CD4-positive, alpha-beta T cell treated with Interleukin-1 beta for 1 hour (primary cell): ENCODE results near the gene SPECC1.
"Not testable (repeated sequence)": the region's sequence is repeated elsewhere in the genome, so short reads cannot be mapped to it uniquely, and the experiment has no call there.

Experiments used
- DNase-seq, 2 donors: peaks; one replicate each; pipeline ENCODE4 v3.0.0-alpha.2; 2020 to 2022

The SPECC1 gene

GRCh38 chr17:20280851-20281250 is 271.7 kb downstream of the SPECC1 start:
- no peak for DNase-seq

GRCh38 chr17:20281860-20282259 is 272.7 kb downstream of the SPECC1 start:
- DNase-seq: peak in 1 of 2 donors; percentile 44

GRCh38 chr17:20282526-20283308 is 273.6 kb downstream of the SPECC1 start:
- no peak for DNase-seq

DNA sequence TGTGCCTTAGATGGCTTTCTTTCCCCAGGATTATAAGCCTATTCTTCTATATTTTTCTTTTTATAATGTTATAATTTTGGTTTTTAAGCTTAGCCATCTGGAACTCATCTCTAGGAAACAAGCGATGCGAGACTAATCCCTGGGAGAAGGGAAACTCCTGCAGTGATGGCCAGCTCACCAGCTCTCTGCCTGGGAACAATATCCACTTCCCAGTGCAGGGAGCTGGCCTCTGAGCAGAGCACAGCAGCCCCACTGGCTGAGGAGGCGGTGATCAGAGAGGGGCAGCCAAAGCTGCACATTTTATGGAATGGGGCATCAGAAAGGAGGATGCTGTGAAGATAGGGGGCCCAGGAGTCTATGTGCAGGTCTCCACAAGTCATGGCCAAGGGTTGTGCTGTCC is 274.9 kb downstream of the SPECC1 start:
- DNase-seq: no peak

DNA sequence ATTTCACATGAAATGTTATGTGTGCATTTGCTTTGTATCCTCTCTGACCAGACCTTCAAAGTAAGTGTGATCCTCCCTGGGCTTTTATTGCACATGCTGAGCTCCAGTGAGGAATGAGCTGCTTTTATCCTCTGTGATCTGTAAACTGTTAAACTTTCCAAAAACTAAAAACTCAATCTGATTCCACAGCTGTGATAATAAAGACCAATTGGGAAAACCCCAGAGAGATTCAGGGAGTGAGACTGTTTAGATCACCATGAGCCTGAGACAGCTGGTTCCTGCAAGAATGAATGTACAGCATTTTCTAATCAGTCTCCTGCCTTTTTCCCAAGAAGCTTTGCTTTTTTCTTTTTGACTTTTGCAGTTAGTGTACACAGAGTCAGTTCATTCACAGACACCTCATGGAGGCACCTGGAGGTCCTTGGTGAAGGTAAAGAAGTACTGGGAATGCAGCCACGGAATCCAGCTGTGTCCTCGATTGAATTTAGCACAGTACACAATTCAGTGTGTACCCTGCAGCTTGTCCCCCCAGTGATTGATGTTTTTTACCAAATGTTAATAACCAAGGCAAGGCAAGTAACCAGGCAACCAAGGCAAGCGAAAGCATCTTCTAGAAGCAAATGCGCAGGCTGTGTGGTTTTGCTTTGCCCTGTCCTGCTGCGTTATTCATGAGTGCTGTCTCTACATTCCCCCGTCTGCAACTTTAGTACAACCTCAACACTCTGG is 275.6 kb downstream of the SPECC1 start:
- DNase-seq: no peak

GRCh38 chr17:20289984-20290383 is 280.8 kb downstream of the SPECC1 start:
- DNase-seq: no peak

DNA sequence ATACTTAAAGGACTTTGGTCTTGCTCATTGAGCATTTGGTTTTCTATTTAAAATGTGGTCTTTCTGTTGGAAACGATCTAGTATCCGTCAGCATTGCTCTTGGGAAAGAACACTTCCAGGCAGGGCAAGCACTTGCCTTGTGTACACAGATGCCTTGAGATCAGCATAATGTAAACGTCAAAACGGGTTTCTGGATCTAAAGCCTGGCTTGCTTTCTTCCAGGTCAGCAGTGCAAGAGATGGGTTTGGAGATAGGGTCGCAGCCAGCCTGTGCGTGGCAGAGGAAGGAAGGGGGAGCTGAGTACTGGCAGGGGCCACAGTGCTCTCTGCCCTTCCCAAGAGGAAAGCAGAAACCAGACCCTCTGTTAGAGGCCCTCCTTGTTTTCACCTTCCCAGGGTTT is 282.7 kb downstream of the SPECC1 start:
- DNase-seq: no peak

GRCh38 chr17:20293501-20293900 is 284.3 kb downstream of the SPECC1 start:
- DNase-seq: no peak

GRCh38 chr17:20294120-20294519 is 285.0 kb downstream of the SPECC1 start:
- DNase-seq: no peak

DNA sequence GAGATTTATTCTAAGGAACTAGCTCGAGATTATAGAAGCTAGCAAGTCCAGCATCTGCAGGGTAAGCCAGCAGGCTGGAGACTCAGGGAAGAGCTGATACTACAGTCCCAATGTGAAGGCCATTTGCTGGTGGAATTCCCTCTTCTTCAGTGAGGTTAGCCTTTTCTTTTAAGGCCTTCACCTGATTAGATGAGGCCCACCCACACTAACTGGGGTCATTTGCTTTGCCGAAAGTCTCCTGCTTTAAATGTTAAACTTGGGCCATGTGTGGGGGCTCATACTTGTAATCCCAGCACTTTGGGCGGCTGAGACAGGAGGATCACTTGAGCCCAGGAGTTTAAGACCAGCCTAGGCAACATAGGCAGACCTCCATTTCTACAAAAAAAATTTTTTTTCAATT is 289.9 kb downstream of the SPECC1 start:
- DNase-seq: no peak

DNA sequence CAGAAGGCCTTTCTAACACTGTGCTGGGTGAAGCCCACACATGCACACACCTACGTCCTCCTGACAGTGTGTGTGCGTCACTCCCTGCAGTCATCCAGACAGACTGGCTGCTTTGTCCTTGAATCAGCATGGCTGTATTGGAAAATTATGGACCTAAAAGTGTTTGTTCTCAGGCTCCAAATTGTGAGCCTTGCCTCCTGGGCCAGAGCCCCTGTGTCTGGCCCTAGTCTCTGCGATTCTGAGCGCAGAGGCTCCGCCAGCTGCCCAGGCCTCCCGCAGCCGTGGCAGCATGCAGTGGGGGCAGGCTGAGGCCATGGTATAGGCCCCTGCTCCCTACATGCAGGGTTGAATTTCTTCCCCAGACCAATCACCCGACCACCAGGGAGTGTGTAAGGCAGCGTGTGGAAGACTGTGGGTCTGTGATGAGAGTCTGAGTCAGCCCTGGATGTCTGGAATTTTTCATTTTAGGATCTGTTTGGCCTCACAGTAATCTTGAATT is 291.3 kb downstream of the SPECC1 start:
- no peak for DNase-seq

DNA sequence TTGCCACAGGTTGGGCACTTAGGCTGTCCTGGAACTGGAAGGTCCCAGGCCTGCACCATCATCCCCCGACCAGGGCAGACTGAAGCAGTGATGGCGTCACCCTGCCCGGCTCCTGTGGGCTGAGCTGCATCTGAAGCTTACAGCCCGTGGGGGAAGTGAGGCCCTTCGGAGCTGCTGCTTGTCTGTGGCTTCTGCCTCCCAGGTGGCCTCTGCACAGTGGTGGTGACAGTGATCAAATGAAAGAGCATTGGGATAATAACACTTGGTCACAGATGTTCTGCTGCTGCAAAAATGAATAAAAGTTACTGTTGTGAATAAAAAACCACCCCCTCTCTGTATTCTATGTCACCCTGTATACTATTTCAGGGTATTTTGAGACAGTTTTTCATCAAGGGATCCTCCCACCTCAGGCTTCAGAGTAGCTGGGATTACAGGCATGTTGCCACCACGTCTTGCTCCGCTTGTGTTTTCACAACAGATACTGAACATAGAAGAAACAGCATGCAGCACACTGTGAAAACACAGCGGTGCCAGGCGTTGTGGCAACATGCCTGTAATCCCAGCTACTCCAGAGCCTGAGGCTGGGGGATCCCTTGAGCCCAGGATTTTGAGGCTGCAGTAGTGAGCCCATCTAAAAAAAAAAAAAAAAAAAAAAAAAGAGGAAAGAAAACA is 293.2 kb downstream of the SPECC1 start:
- DNase-seq: no peak

DNA sequence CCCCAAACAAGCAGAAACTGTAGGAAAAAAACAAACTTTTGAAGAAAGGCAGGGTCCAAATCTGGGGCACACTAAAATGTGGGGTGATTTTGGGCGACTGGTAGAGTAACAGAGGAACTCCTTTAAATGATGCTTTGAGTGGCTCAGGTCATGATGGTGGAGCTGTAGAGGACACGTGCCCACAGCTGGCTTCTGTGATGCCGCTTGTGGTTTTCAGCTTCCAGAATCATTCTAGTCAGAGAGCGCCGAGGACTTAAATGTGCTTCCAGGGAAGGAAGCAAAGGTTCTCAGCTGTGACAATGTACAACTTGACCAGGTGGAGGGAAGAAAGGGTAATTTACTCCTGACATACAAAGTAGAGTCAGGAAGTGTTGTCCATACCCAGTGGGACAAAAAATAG is 295.8 kb downstream of the SPECC1 start:
- no peak for DNase-seq

- no peak for DNase-seq
These were observed 297.8 kb downstream of the SPECC1 start for GRCh38 chr17:20306924-20307323.

DNA sequence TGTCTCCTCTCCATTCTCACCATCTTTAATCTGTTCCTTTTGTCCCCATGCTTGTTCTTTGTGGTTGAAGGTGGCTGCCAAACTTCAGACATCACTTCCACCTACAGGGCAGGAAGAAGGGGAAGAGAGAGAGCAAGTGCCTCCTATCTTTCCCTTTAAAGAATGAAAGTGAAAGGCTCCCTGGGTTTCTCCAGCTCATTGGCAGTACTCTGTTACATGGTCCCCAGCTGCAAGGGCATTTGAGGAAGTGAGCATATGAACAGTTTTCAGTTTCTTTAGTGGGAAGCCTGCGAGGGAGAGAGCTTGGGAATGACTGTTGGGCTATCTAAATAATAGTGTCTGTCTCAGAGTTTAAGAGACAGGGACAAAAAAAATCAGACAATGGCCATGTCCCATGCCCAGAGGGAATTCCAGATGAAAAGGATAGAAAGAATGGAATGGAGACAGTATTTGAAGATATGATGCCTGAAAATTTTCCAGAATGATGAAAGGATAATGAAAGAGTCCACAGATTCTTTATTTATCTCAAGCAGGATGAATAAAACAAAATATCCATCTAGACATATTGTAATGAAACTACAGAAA is 298.3 kb downstream of the SPECC1 start:
- no peak for DNase-seq

- DNase-seq: no peak
These were observed 301.3 kb downstream of the SPECC1 start for GRCh38 chr17:20310481-20310880.

DNA sequence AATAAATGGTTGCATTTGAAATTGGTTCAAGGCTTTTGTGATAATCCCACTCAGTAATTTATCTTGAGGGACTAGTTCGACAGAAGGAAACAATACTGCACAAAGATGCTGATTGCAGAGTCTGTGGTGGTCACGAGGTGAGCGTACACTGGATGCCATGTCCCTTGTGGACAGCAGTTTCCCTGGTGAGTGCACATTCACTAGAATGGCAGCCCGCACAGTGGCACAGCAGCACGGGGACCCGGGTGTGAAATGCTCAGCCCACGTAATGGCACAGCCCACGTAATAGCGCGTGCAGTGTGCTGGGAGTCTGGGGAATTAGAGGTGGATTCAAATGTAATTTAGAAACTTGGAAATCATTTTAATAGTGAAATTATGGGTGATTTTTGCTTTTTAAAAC is 304.1 kb downstream of the SPECC1 start:
- no peak for DNase-seq

DNA sequence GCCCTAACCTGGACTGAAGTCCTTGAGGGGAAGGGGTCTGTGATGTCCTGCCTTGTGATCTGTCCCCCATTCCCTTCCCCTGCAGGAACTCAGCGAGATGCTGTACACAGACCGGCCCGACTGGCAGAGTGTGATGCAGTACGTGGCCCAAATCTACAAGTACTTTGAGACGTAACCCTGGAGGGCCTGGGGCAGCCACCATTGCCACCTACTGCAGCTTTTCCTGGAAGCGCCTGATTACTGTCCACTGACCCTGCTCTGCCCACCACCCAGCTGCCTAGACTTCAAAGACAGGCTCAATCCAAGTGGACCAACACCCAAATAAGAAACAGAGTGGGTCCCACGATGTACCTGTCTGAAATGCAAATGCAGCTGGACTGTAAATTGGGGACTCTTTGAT is 304.7 kb downstream of the SPECC1 start:
- DNase-seq: no peak

- no peak for DNase-seq
These were observed 305.7 kb downstream of the SPECC1 start for GRCh38 chr17:20314834-20315233.

- no peak for DNase-seq
These were observed 306.2 kb downstream of the SPECC1 start for GRCh38 chr17:20315311-20315710.

- DNase-seq: no peak
These were observed 306.7 kb downstream of the SPECC1 start for GRCh38 chr17:20315821-20316220.

- peak; percentile 82 to 83 for DNase-seq
These were observed 311.5 kb downstream of the SPECC1 start for GRCh38 chr17:20320535-20321229.

GRCh38 chr17:20321357-20321756 is 312.2 kb downstream of the SPECC1 start:
- not testable (repeated sequence) for DNase-seq
